HepG2 (cell line): ENCODE data around the gene TREH. TPM values are rescaled to one million over a fixed set of nuclear protein-coding genes. Genes with fewer than 3 reads are reported as not detected.
"Not testable (repeated sequence)": the region's sequence is repeated elsewhere in the genome, so short reads cannot be mapped to it uniquely, and the experiment has no call there.

ENCODE experiments used
- ATAC-seq: fragments of 200-7000 bp; cut with Tn5 transposase; 3 replicates; pipeline ENCODE4 v1.9.1; 2020; ENCODE audit warnings: mild to moderate bottlenecking, moderate library complexity
- BruUV-seq: library from RNA; stranded (reverse); fragments of 400-500 nt; replicated peaks from 2 replicates; lab custom pipeline; 2021; lab: Mats Ljungman, UMichigan
- CTCF ChIA-PET: fragments of 300-600 bp; formaldehyde crosslinking; extraction: SDS; loops from one replicate; lab custom pipeline; 2021; ENCODE audit warnings: low total read pairs, inconsistent platforms, low intra/inter-chr PET ratio; lab: Yijun Ruan, JAX
- POLR2A ChIA-PET: fragments of 350-600 bp; sonication (Branson Sonifier 250); formaldehyde crosslinking; loops from one replicate; lab custom pipeline; 2020; ENCODE audit warnings: antibody characterized with exemption, inconsistent platforms; lab: Yijun Ruan, JAX
- DNase-seq: peaks from one replicate; pipeline ENCODE4 v3.0.0-alpha.2; 2015; ENCODE audit warnings: low spot score
- FAIRE-seq: peaks from 3 replicates; lab custom pipeline; 2011; peaks lifted over from hg19 to GRCh38; lab: Jason Lieb, UNC
- H2AFZ ChIP-seq: one replicate; pipeline ENCODE4 v1.6.1; 2011; ENCODE audit warnings: low read length, inconsistent platforms
- H3K27ac ChIP-seq: fragments of 300-600 bp; 3 replicates; pipeline ENCODE4 v1.8.0; 2011; ENCODE audit warnings: mixed run types, mild to moderate bottlenecking, mixed read lengths, low read length, inconsistent platforms; ENCODE audit not compliant: insufficient read depth; ENCODE audit errors: extremely low read length
- H3K27me3 ChIP-seq, 2 experiments: fragments of 200-600 bp in 1 of 2; 2 replicates in 1 of 2; 3 replicates in 1 of 2; pipeline versions ENCODE4 v1.6.0 to v1.8.0; 2011; ENCODE audit warnings: low read length in 2 of 2, mild to moderate bottlenecking in 2 of 2, moderate library complexity in 2 of 2, inconsistent platforms in 1 of 2; ENCODE audit not compliant: insufficient read depth in 2 of 2, control insufficient read depth in 1 of 2
- H3K36me3 ChIP-seq, 2 experiments: fragments of 200-600 bp in 1 of 2; replicated peaks in 1 of 2; 2 replicates in 1 of 2; 3 replicates in 1 of 2; pipeline versions ENCODE4 v1.5.1 to v1.8.0; 2011; ENCODE audit warnings: low read length in 2 of 2, inconsistent platforms in 1 of 2; ENCODE audit not compliant: insufficient read depth in 2 of 2, control insufficient read depth in 1 of 2
- H3K4me1 ChIP-seq: 2 replicates; pipeline ENCODE4 v1.5.1; 2012; ENCODE audit warnings: low read length, inconsistent platforms; ENCODE audit not compliant: insufficient read depth
- H3K4me2 ChIP-seq: 2 replicates; pipeline ENCODE4 v1.6.0; 2011; ENCODE audit warnings: low read depth, low read length, inconsistent platforms
- H3K4me3 ChIP-seq, 3 experiments: fragments of 200-600 bp in 1 of 3; sonication (generic), shearing (Covaris generic) in 1 of 3; replicated peaks in 1 of 3; 2 replicates each; pipeline ENCODE4 v1.5.1; 2011 to 2016; ENCODE audit warnings: low read length in 3 of 3, inconsistent platforms in 2 of 3, low read depth in 2 of 3, mild to moderate bottlenecking in 2 of 3, control low read depth in 1 of 3, mixed read lengths in 1 of 3; ENCODE audit not compliant: insufficient read depth in 1 of 3
- H3K79me2 ChIP-seq: one replicate; pipeline ENCODE4 v1.6.1; 2011; ENCODE audit warnings: low read length, inconsistent platforms; ENCODE audit not compliant: insufficient read depth
- H3K9ac ChIP-seq: 2 replicates; pipeline ENCODE4 v1.6.0; 2011; ENCODE audit warnings: mild to moderate bottlenecking, low read depth, low read length, inconsistent platforms; ENCODE audit not compliant: insufficient read depth
- H3K9me3 ChIP-seq: 2 replicates; pipeline ENCODE4 v1.5.1; 2012; ENCODE audit warnings: mild to moderate bottlenecking, low read length
- H4K20me1 ChIP-seq: 2 replicates; pipeline ENCODE4 v1.6.0; 2011; ENCODE audit warnings: inconsistent platforms, mild to moderate bottlenecking, low read length, moderate library complexity; ENCODE audit not compliant: insufficient read depth
- FOXK1 ChIP-seq: sonication (generic); formaldehyde crosslinking; IDR thresholded peaks from 2 replicates; pipeline ENCODE4 v1.4.0; 2020; ENCODE audit warnings: low read depth, missing genetic modification reagents, borderline replicate concordance
- HNF4A ChIP-seq: sonication (generic); formaldehyde crosslinking; IDR thresholded peaks from 2 replicates; pipeline ENCODE4 v1.4.0; 2020; ENCODE audit warnings: missing genetic modification reagents
- KDM4B ChIP-seq: sonication (generic); formaldehyde crosslinking; IDR thresholded peaks from 2 replicates; pipeline ENCODE4 v1.4.0; 2020; ENCODE audit warnings: missing genetic modification reagents
- PAX8 ChIP-seq: sonication (generic); formaldehyde crosslinking; IDR thresholded peaks from 2 replicates; pipeline ENCODE4 v1.8.0; 2022; ENCODE audit warnings: mild to moderate bottlenecking, missing genetic modification reagents, borderline replicate concordance
- PRPF4 ChIP-seq: fragments of 200-400 bp; formaldehyde crosslinking; IDR thresholded peaks from 2 replicates; pipeline ENCODE4 v1.6.1; 2016; ENCODE audit warnings: low read length, low read depth; ENCODE audit not compliant: poor library complexity, severe bottlenecking
- SIN3A ChIP-seq: IDR thresholded peaks from 2 replicates; pipeline ENCODE4 v1.6.1; 2011; ENCODE audit warnings: low read depth, mild to moderate bottlenecking, control low read depth, low read length, borderline replicate concordance
- SP5 ChIP-seq: IDR thresholded peaks from 2 replicates; pipeline ENCODE4 v1.6.1; 2016; ENCODE audit warnings: low read depth, borderline replicate concordance
- SPEN ChIP-seq: sonication (generic); formaldehyde crosslinking; IDR thresholded peaks from 2 replicates; pipeline ENCODE4 v1.5.1; 2020; ENCODE audit warnings: low read depth, mild to moderate bottlenecking, missing genetic modification reagents
- TBX3 ChIP-seq: fragments of 450-650 bp; IDR thresholded peaks from 2 replicates; pipeline ENCODE4 v1.6.1; 2017; ENCODE audit warnings: antibody characterized with exemption, mild to moderate bottlenecking, inconsistent platforms, borderline replicate concordance
- ZFP36L1 ChIP-seq: sonication (generic); formaldehyde crosslinking; IDR thresholded peaks from 2 replicates; pipeline ENCODE4 v1.8.0; 2022; ENCODE audit warnings: mild to moderate bottlenecking, missing genetic modification reagents, moderate library complexity
- ZNF280B ChIP-seq: sonication (generic); formaldehyde crosslinking; IDR thresholded peaks from 2 replicates; pipeline ENCODE4 v1.5.0; 2020; ENCODE audit warnings: missing genetic modification reagents, mild to moderate bottlenecking, borderline replicate concordance
- ZNF687 ChIP-seq: sonication (generic); formaldehyde crosslinking; IDR thresholded peaks from 2 replicates; pipeline ENCODE4 v1.5.1; 2020; ENCODE audit warnings: mild to moderate bottlenecking, missing genetic modification reagents, moderate library complexity
- WGBS: methylation state at CpG from one replicate; pipeline ENCODE4 v1.1.6; 2017; ENCODE audit warnings: low lambda C conversion rate; 5-methylcytosine and 5-hydroxymethylcytosine counted together
- in situ Hi-C: cut with HindIII; loops from 2 replicates; pipeline ENCODE4 v1.10.0; 2017; ENCODE audit warnings: low pct_unique_long_range_greater_than_20kb; ENCODE audit not compliant: extremely low pct_ligation_motif_present
- intact Hi-C: fragments of 100-400 bp; cut with micrococcal nuclease; formaldehyde crosslinking; loops from one replicate; pipeline ENCODE4 v1.10.0; 2022; ENCODE audit not compliant: unreplicated experiment
- polyA plus RNA-seq, 8 experiments: library from polyadenylated mRNA; depleted of rRNA in 3 of 8; stranded (reverse) in 7 of 8; unstranded in 1 of 8; fragments of >200 nt; fragmentation: Illumina TruSeq in 4 of 8; extraction: Trizol in 4 of 8; gene quantifications; 2 replicates each; pipeline versions ENCODE4 v1.2.1 to v1.2.3, GENCODE V29; 2011 to 2016; ENCODE audit warnings: low read depth in 4 of 8, missing spikeins in 1 of 8, mixed read lengths in 1 of 8; ENCODE audit not compliant: insufficient read depth in 1 of 8
- total RNA-seq, 5 experiments: library from RNA; depleted of rRNA; stranded (reverse); fragments of >200 nt; fragmentation: Illumina TruSeq; extraction: Trizol; gene quantifications; 2 replicates each; pipeline ENCODE4 v1.2.3, GENCODE V29; 2016; ENCODE audit warnings: low read depth in 1 of 5

Gene TREH
- total and polyA plus RNA-seq, 2 of the 13 experiments (the other 11 are each of a cell fraction or from before 2014, with no cell fraction given) = 0.53 to 0.86 TPM

- BruUV-seq, intact Hi-C loops: not testable (repeated sequence)
- 1% methylated on average over 5 of the region's 5 CpGs for WGBS
These were observed 35.0 kb upstream of the TREH start for GRCh38 chr11:118714416-118714815.

GRCh38 chr11:118708296-118708695 lies 28.8 kb upstream of the TREH start:
- H3K4me1 ChIP-seq = peaks cover 11% of the 10 kb centered on the region; the same call in 1 of the 2 replicates
- in situ Hi-C loops (no loop called here), intact Hi-C loops (no loop called here)
- DNase-seq (no peak), FAIRE-seq (no peak), ATAC-seq (no peak)
- H3K27me3 ChIP-seq = peaks cover 1 to 9% of the 10 kb centered on the region in 2 experiments; a peak in 2 of 5 replicates
- 40% methylated on average over 6 of the region's 6 CpGs for WGBS
- H3K27ac ChIP-seq = no peak overlapping the region
- no TSS peak for BruUV-seq
- TF ChIP-seq PAX8 = no peak
- no peak for TF ChIP-seq PRPF4
- no peak for TF ChIP-seq FOXK1
- TF ChIP-seq SPEN (CRISPR knock-in tag) = no peak
- no peak for TF ChIP-seq KDM4B (CRISPR knock-in tag)
- no peak for TF ChIP-seq TBX3
- TF ChIP-seq SIN3A = no peak
- TF ChIP-seq ZNF280B (CRISPR knock-in tag) = no peak
- TF ChIP-seq ZNF687 (CRISPR knock-in tag) = no peak
- TF ChIP-seq ZFP36L1 (CRISPR knock-in tag) = no peak
- H3K9ac ChIP-seq = no peak overlapping the region
- CTCF ChIA-PET = no interaction called here
- H3K79me2 ChIP-seq = no peaks in the 10 kb centered on the region
- no peaks in the 10 kb centered on the region for H3K9me3 ChIP-seq
- no peak overlapping the region for H2AFZ ChIP-seq
- H3K4me2 ChIP-seq = no peak overlapping the region
- H4K20me1 ChIP-seq = no peaks in the 10 kb centered on the region
- no peak overlapping the region for H3K4me3 ChIP-seq
- POLR2A ChIA-PET = no interaction called here
- H3K36me3 ChIP-seq = no peaks in the 10 kb centered on the region

More at GRCh38 chr11:118714416-118714815, 35.0 kb upstream of the TREH start:
- in situ Hi-C loops, H3K36me3 ChIP-seq, H2AFZ ChIP-seq, H3K9me3 ChIP-seq, H3K9ac ChIP-seq, CTCF ChIA-PET, POLR2A ChIA-PET, H3K27me3 ChIP-seq, H3K4me3 ChIP-seq, H3K4me2 ChIP-seq, H4K20me1 ChIP-seq, DNase-seq, FAIRE-seq, H3K27ac ChIP-seq, H3K79me2 ChIP-seq: not testable (repeated sequence)
- ATAC-seq = peak; percentile 59
- peaks cover 22% of the 10 kb centered on the region for H3K4me1 ChIP-seq
- peak; percentile 48; the same call in 1 of the 2 replicates for TF ChIP-seq HNF4A (CRISPR knock-in tag)
- peak; percentile 54; the same call in 1 of the 2 replicates for TF ChIP-seq SP5 (CRISPR knock-in tag)
